GM18909 (cell line): ENCODE data around the gene MLLT1.

Experiments
- ATAC-seq: cut with Tn5 transposase; IDR thresholded peaks from one replicate; pipeline ENCODE4 v1.9.1; 2021; ENCODE audit warnings: mild to moderate bottlenecking; ENCODE audit not compliant: unreplicated experiment, poor library complexity

Gene MLLT1

DNA sequence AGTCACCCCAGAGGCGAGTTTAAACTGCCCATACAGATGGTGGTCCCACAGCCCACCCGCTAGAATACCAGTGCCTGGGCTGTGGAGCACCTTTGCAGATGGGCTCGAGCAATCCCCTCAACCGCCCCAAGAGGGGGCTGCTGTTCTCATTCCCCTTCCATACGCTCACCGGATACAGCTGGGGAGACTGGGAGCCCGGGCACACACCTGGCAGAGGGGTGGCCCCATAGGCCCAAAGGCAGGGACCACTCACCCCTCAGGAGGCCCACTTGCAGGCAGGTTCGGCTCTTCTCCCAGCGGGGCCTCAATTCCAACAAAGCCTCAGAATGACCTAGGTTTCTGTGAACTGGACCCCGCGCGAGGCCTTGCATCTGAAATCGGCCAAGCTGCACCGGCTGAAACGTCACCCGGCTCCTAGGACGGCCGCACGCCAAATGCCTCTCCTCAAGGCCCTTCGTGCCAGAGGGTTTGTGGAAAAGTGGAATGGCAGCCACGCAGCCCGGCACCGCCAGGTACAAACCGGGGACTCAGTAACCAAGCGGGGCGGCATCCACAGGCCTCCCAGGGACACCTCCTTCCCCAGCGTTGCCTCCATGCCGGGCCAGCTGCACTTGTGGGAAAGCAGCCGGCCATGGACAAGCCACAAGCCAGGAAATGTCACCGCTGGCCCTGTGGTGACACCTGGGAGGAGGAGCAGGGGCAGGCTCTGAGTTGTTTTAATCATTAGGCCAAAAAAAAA lies 18.7 kb downstream of the MLLT1 start:
- ATAC-seq = no peak

DNA sequence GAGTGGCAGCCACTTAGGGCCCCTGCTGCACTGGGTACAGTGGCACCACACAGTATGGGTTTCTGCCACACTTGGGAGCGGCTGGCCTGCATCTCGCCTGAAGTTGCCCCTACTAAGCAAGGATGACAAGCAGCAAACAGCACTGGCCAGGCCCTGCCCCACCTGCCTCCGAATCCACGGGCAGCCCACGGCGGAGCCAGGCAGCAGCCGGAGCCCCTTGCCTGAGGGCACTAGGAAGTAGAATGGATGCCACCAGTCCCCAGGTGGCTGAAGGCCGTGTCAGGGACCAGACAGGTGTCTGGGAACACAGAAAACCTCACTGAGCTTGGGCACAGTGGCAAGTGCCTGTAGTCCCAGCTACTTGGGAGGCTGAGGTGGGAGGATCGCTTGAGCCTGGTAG lies 19.4 kb downstream of the MLLT1 start:
- ATAC-seq = no peak

DNA sequence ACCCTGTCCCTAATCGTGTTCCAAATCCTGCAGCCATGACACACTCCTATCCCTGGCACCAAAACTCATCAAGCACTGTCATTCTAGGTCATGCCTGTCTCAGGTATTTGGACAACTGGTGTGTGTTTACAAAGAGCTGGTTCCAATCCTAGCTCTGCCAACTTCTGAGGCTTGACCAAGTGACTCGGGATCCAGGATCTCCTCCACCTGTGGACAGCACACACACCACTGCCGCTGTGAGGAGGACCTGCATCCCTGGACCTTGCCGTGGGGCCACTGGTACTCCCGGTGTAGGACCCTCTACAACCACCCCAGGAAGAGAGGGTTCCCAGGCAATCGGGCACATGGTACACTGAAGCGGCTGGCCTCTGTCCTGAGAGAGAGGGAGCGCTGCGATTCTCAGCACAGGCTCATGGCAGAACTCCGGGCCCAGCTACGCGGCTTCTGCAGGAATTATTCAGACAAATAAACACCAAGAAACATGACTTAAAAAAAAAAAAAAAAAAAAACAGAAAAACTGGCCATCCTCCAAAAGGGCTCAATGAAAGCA lies 20.4 kb downstream of the MLLT1 start:
- no peak for ATAC-seq

DNA sequence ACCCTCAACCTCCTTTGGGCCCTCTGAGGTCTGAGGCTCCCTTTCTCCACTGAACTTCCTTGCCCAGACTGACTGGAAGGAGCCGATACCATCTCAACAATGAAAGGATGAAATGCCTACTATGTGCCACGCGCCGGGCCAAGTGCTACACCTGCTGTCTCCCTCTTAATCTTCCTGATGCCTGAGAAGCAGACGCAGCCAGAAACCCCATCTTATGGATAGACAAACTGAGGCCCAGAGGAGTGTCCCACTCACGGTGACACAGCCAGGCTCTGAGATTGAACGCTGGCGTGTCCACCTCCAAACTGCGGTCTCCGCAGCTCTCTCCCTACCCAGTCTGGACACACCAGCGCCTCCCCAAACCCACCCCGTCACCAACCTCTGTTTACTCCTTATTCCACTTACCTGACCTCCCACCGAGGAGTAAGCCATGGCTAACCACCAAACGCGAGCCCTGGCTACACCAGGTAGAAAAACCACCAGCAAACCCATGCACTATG lies 20.9 kb downstream of the MLLT1 start:
- no peak for ATAC-seq

DNA sequence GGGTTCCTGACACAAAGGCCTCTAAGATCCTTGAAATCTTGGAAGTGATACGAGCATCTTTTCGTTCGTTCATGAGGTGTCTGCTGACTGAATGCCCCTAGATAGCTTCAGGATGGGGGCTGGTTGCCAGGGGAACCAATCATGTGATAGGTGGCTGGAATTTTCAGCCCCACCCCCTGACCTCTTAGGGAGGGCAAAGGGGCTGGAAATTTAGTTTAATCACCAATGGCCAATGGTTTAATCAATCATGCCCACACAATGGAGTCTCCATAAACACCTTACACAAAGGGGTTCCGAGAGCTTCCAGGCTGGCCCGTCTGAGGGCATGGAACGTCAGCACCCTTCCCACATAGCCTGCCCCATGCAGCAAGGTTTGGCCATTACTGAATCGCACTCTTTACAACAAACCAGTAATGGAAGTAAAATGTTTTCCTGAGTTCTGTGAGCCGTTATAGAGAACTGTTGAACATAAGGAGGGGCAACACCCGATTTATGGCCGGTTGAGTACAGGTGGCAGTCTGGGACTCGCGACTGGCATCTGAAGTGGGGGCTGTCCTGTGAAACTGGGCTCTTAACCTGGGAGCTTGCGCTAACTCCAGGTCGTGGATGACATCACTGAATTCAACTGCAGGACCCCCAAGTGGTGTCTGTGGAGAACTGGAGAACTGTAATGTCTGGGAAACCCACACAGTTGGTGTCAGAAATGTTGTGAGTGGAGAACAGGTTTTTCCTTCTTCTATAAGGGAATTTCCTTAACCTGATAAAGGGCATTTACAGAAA lies 25.6 kb downstream of the MLLT1 start:
- no peak for ATAC-seq

DNA sequence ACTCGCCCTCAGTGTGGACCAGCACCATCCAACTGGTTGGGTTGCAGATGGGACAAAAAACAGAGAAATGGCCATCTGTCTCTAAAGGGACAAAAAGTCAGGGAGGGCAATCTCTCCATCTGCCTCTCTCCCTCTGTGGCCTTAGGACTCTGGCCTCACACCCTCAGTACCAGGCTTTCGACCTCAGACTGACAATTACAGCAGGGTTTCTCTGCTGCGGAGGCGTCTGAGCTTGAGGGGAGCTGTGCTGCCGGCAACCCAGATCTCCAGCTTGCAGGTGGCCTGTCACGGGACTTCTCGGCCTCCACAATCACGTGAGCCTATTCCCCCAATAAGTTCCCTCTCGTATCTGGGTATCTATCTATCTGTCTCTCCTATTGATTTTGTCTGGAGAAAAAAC lies 27.7 kb downstream of the MLLT1 start:
- no peak for ATAC-seq

DNA sequence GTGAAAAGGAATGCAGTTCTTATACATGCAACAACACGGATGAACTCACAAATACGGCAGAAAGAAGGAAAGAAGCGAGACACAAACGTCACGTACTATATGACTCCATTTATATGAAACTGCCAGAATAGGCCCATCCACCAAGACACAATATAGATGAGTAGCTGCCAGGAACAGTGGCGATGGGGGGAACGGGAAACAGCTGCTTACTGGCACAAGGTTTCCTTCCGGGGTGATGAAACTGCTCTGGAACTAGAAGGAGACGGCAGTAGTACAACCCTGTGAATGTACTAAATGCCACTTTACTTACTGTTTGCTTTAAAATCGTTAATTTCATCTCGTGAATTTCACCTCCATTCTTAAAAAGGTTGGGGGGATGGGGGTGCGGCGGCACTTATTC lies 28.9 kb downstream of the MLLT1 start:
- no peak for ATAC-seq

DNA sequence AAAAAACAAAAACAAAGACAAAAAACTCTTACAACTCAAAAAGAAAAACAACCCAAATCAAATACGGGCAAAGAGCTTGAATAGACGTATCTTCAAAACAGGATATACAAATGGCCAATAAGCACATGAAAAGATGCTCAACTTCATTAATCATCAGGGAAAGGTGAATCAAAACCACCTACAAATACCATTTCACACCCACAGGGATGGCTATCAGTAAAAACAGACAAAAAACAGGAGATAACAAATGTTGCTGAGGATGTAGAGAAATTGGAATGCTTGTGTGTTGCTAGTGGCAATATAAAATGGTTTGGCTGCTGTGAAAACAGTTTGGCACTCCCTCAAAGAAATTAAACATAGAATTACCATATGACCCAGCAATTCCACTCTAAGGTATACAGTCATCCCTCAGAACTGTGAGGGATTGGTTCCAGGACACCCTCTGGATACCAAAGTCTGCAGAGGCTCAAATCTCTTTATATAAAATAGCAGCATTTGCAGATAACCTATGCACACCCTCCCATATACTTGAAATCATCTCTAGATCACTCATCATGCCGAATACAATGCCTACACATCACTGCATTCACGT lies 29.7 kb downstream of the MLLT1 start:
- ATAC-seq = no peak

DNA sequence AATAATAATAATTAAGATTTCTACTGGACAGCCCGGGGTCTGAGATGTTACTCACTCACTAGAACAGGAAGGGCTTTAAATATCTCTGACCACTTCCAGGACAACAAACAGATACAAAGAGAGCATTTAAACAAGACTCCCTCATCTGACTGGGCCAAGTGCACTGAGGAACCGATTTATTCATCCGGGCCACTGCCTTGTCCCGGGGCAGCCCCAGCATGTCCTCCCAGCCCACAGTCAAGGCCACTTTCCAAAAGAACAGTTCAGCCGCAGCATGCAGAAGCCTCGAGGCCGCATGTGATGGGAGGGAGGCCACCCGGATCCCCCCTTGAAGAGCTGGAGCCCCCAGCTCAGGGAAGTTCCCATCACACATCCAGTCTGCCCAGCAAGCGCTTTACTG lies 30.5 kb downstream of the MLLT1 start:
- ATAC-seq = no peak

DNA sequence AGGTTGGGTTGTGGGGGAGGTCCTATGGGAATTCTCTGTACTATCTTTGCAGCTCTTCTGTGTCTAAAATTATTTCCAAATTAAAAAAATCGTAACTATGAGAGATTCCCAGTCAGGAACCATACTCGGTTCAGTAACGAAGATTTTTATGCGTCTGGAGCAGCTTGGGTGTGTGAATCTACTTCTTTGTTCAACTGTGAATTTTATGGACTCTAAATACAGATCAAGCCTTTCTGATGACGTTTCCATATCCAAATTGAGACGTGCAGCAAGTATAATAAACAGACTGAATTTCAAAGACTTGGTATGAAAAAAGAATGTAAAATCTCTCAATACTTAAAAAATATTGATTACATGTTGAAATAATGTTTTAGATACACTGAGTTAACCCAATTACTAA lies 30.9 kb downstream of the MLLT1 start:
- ATAC-seq = no peak

DNA sequence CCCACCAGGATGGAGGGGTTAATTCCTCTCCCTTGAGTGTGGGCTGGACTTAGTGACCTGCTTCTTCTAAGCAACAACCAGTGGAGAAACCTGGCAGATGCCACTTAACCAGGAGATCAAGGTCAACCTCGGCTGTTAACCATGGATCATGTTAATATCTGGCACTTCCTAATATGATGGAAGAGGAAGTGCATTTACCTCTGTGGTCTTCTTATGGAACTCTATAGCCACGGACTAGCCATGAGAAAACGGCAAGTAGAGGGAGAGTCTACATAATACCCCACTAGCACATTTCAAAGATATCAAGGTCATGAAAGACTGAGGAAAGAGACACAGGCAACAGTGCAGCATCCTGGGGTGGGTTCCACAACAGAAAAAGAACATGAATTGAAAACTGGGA lies 31.4 kb downstream of the MLLT1 start:
- ATAC-seq = no peak

DNA sequence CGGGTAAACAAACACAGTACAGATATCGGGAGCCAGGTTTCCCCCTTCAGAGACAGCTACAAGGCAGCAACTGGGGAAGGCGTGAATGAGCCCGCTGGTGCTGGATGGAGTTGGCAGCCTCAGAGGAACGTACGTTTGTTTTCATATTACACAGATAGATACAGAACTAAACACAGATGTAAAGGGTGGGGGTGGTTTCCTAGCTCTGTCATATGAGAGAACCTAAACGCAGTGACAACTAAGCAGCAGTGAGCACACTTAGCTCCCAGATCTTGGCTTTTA lies 32.8 kb downstream of the MLLT1 start:
- ATAC-seq = no peak

DNA sequence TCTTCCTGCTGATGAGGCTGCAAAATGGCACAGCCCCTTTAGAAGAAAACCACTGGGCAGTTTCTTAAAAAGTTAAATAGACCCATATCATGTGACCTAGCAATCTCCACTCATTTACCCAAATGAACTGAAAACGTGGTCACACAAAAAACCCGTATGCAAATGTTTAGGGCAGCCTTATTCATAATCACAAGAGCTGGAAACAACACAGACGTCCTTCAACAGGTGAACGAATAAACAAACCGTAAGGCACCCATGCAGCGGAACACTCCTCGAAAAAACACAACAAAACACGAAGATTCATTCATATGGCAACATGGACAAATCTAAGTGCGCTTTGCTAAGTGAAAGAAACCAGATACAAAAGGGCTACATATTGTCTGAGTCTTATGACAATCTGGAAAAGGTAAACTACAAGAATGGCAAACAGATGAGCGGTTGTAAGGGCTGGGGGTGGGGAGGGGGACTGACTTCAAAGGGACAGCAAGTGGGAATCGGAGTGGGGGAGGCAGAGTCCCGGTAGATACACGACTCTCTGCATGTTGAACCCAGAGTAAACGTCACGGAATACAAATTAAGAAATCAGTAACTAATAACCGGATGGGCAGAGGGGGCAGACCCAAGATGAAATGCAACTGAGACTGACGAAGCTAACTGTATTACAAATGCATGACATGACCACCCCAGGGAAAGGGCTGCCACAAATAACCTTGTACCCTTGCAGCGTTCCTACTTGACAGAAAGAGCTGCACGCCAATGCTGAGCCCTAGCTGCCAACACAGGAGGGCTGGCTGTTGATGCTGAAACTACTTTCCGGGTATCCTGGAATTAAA lies 33.4 kb downstream of the MLLT1 start:
- ATAC-seq = no peak

DNA sequence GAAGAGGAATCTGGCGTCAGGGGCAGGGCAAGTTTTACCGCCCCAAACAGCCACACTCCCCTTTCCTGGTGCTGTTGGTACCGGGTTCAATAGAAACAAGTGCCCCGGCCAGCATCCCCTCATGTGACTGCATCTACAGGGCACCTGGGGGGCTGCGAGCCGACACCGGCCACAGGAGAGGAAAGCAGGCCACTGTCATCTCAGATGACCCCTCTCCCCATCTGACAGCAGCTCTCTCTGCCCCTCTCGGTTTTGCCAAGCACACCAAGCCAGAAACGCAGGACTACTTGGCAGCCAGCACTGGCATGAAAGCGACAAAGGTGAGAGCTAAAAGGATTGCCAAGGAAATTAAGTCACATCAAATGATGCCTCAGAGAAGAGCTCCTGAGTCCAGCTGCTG lies 37.1 kb downstream of the MLLT1 start:
- ATAC-seq = no peak

DNA sequence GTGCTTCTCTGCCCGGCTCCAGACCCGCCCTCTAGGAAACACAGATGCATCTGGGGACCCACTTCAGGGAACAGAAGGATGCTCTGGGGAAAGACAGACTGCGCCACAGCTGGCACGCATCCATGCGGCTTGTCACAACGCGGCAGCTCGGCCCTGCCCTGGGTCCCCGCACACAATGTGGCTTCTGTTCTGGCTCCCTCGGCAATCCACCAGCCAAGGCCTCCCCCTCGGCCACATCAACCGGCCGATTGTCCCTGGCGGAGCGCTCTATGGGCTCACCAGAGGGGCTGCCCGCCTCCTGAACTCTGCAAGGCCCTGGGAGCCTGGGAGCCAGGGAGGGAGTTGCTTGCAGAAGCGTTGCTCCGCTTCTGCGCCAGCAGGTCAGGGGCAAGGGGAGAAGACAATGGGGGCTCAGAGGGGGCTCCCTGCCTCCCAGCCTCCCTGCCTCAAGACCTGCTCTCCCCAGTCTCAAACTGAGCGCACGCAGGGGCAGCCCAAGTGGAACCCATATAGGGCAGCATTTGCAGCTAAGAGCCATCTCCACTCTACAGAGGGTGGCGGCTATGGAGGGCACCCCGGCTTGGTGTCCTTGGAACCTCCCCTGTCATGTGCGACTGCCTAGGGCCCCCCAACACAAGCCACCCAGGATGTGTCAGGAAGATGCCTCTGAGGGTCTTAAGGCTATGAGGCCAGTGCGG lies 37.9 kb downstream of the MLLT1 start:
- ATAC-seq = no peak

DNA sequence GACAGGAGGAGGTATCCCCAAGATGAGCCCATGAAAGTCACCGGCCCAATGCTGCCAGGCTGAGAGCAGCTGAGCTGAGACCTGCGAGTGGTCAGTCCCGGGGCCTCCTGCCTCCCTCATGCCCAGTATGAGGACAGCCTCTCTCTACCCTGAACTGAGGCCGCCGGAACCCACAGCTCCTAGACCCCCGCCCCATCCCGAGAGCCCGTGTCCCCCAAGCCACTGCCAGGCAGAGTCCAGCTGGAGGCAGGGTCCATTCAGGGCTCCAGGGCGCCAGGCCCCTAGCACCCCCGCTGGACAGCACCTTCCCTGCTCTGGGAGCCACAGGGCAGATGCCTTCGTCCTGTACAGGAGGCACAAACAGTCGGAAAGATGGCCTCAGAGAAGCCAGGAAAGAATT lies 38.7 kb downstream of the MLLT1 start:
- no peak for ATAC-seq

DNA sequence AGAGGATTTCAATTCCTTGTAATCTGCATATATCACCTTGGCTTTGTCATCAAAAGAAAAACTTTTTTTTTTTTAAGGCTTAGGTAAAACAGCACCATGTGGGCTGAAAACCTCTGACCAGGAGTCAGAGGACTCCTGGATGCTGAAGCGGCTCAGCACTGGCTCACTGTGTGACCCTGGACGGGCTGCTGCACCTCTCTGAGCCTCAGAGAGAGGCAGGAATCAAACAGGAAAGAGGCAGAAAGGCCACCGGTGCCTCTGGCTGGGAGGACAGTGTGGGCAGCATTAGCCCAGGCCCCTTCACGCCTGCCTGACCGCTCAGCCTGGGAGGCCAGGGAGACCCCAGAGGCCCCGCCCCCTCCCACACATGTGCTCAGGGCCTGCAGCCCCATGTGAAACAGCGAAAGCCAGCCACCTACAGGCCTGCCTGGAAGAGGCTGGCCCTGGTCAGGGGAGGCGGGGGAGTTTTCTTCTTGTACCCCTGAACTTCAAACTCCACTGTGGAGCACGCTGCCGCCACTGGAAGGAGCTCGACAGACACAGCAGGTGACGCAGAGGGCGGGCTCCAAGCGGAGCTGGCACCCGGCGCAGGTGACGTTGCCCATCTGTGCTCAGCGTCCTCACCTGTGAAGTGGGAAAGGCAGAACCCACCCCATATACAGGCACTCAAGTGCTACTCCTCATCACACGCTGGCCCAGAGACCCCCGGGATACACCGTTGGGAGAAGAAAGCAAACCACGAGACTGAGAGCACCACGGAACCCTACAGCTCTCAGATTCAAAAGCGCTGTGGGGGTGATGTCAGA lies 39.7 kb downstream of the MLLT1 start:
- ATAC-seq = no peak

DNA sequence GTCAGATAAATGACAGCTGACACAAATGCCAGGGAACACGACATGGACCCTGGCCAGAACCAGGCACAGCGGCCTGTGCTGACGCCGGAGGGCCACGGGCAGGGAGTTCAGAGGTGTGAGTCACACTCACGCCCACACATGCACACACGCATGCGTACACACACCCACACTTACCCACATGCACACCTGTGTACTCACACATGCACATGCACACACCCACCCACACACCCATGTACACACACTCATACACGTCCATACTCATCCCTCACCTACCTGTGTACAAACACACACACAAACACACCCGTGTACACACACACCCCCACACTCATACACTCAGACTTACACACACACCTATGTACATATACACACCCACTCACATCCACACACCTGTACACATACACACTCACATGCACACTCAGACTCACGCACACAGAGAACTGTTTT lies 40.4 kb downstream of the MLLT1 start:
- ATAC-seq = no peak

DNA sequence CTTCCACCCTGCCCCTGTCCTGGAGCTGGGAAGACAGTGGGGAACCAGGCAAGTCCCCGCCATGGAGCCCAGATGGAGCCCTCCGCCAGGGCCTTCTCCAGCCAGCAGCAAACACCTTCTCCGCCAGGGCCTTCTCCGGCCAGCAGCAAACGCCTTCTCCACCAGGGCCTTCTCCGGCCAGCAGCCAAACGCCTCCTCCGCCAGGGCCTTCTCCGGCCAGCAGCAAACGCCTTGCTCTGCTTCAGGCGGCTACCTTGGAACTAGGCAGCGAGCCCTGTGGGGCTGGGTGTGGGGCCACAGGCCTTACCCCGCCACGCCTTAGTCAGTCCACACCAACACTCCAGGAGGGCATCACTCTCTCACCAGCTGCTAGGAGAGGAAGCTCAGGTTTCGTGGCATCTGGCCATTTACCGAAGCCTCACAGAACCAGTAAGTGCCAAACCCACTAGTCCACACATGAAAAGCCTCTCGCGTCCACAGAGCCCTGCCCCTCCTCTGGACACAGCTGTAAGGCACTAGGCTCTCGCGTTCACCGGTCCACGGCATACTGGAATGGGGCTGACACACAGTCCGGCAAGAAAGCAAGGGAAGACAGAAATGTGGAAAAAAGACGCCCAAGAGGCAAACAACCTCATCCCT lies 41.0 kb downstream of the MLLT1 start:
- ATAC-seq = no peak
